GM23338 (cell line): Measurements from ENCODE around the gene HNF1A. TPM values are rescaled to one million over a fixed set of nuclear protein-coding genes. Genes with fewer than 3 reads are reported as not detected.

Experiments
- polyA plus RNA-seq: library from polyadenylated mRNA; unstranded; fragments of >200 nt; fragmentation: Nextera tagmentation; extraction: Ambion mirVana; gene quantifications from 2 replicates; pipeline ENCODE4 v1.2.1, GENCODE V29; 2016
- total RNA-seq: library from RNA; depleted of rRNA; stranded (reverse); fragments of >200 nt; shearing (Covaris generic); gene quantifications from 2 replicates; pipeline ENCODE4 v1.2.3, GENCODE V29; 2014; rRNA removed

The HNF1A gene
- total and polyA plus RNA-seq, 2 experiments from 2014 or later, result 0.11 TPM; not detected in 1

Other genes with a start within 250 kb of the HNF1A start
- 25.2 and 27.8 TPM in 2 replicates for gene SPPL3, start 74.2 kb upstream of the HNF1A start, total RNA-seq
- 10.9 and 12.7 TPM in 2 replicates for gene SPPL3, start 74.2 kb upstream of the HNF1A start, polyA plus RNA-seq
- 9.8 and 15.2 TPM in 2 replicates for gene C12orf43, start 37.9 kb downstream of the HNF1A start, total RNA-seq
- 19.6 and 20.7 TPM in 2 replicates for gene C12orf43, start 37.9 kb downstream of the HNF1A start, polyA plus RNA-seq
- not detected in 2 replicates for gene OASL, start 60.7 kb downstream of the HNF1A start, total RNA-seq
- not detected in 2 replicates for gene OASL, start 60.7 kb downstream of the HNF1A start, polyA plus RNA-seq
- gene P2RX7, start 154.3 kb downstream of the HNF1A start, total RNA-seq, result 0.24 and 0.74 TPM in 2 replicates
- 0.43 and 0.48 TPM in 2 replicates for gene P2RX7, start 154.3 kb downstream of the HNF1A start, polyA plus RNA-seq
- 18.9 and 19.5 TPM in 2 replicates for gene P2RX4, start 231.6 kb downstream of the HNF1A start, total RNA-seq
- 5.6 and 5.9 TPM in 2 replicates for gene P2RX4, start 231.6 kb downstream of the HNF1A start, polyA plus RNA-seq